Stromal cell of bone marrow (primary cell): ENCODE measurements around the gene SSR2.
"Not testable (repeated sequence)": the region's sequence is repeated elsewhere in the genome, so short reads cannot be mapped to it uniquely, and the experiment has no call there.

ENCODE experiments used
- DNase-seq: peaks from one replicate; pipeline ENCODE4 v3.0.0-alpha.2; 2012; ENCODE audit warnings: low read depth

SSR2 gene

GRCh38 chr1:156048663-156049258 is 28.0 kb upstream of the SSR2 start:
- DNase-seq: no peak

GRCh38 chr1:156045076-156045475 is 24.3 kb upstream of the SSR2 start:
- no peak for DNase-seq

GRCh38 chr1:156042828-156043227 is 22.1 kb upstream of the SSR2 start:
- DNase-seq: no peak

- DNase-seq: not testable (repeated sequence)
Observed at GRCh38 chr1:156034991-156035390, 14.2 kb upstream of the SSR2 start.

GRCh38 chr1:156033011-156033410 is 12.3 kb upstream of the SSR2 start:
- no peak for DNase-seq

GRCh38 chr1:156026588-156026987 is 5.8 kb upstream of the SSR2 start:
- no peak for DNase-seq

GRCh38 chr1:156025876-156026275 is 5.1 kb upstream of the SSR2 start:
- DNase-seq: peak; percentile 14

- DNase-seq: no peak
Observed at GRCh38 chr1:156024801-156025200, 4.0 kb upstream of the SSR2 start.

- DNase-seq: no peak
Observed at GRCh38 chr1:156021954-156022353, 1.2 kb upstream of the SSR2 start.

GRCh38 chr1:156021093-156021428 is 310 bp upstream of the SSR2 start:
- no peak for DNase-seq

GRCh38 chr1:156019946-156020292 is 832 bp downstream of the SSR2 start:
- DNase-seq: no peak

- DNase-seq: no peak
Observed at GRCh38 chr1:156014829-156015228, 5.9 kb downstream of the SSR2 start.

GRCh38 chr1:156012051-156012817 is 8.5 kb downstream of the SSR2 start:
- DNase-seq: no peak

GRCh38 chr1:156009404-156009803 is 11.3 kb downstream of the SSR2 start:
- DNase-seq: no peak

GRCh38 chr1:156006666-156007376 is 13.9 kb downstream of the SSR2 start:
- DNase-seq: no peak

GRCh38 chr1:156004843-156005584 is 15.7 kb downstream of the SSR2 start:
- no peak for DNase-seq

GRCh38 chr1:156003923-156004188 is 16.9 kb downstream of the SSR2 start:
- no peak for DNase-seq

GRCh38 chr1:156002188-156002911 is 18.4 kb downstream of the SSR2 start:
- DNase-seq: no peak

- DNase-seq: no peak
Observed at GRCh38 chr1:156001662-156002171, 19.0 kb downstream of the SSR2 start.

- DNase-seq: no peak
Observed at GRCh38 chr1:156001021-156001661, 19.6 kb downstream of the SSR2 start.

- no peak for DNase-seq
Observed at GRCh38 chr1:155999964-156000363, 20.8 kb downstream of the SSR2 start.

GRCh38 chr1:155996166-155996565 is 24.6 kb downstream of the SSR2 start:
- no peak for DNase-seq
